Fibroblast of lung (primary cell): ENCODE results near the gene TREH.

ENCODE experiments used
- CTCF ChIP-seq, 2 donors: IDR thresholded peaks in 1 of 2; conservative IDR thresholded peaks in 1 of 2; 1 replicate in 1 of 2; 2 replicates in 1 of 2; pipeline ENCODE4 v1.5.1; 2011 to 2012; ENCODE audit warnings: low read length in 2 of 2, control low read depth in 1 of 2, inconsistent platforms in 1 of 2, low read depth in 1 of 2, mild to moderate bottlenecking in 1 of 2
- EZH2 ChIP-seq: IDR thresholded peaks from 2 replicates; pipeline ENCODE4 v1.5.1; 2012; ENCODE audit warnings: low read length, control low read depth, mild to moderate bottlenecking; ENCODE audit errors: missing control alignments

GRCh38 chr11:118628861-118629549, 50.4 kb downstream of the TREH start:
- TF ChIP-seq CTCF (conservative IDR thresholded peaks at IDR 0.05 in 1 of 2, IDR thresholded peaks at IDR 0.05 in 1 of 2; ENCODE audit: low read depth in 1 of 2, low read length in 2 of 2) (no peak), EZH2 (no peak)
